K562 (cell line): Measurements from ENCODE around the gene ATXN7. TPM values are rescaled to one million over a fixed set of nuclear protein-coding genes. Genes with fewer than 3 reads are reported as not detected.

Experiments
- ATAC-seq: fragments of 200-7000 bp; cut with Tn5 transposase; 3 replicates; pipeline ENCODE4 v1.9.1; 2020; ENCODE audit warnings: moderate library complexity
- BruUV-seq: library from RNA; stranded (reverse); fragments of 400-500 nt; replicated peaks from 2 replicates; lab custom pipeline; 2021; lab: Mats Ljungman, UMichigan
- CTCF ChIA-PET: fragments of 300-600 bp; formaldehyde crosslinking; extraction: SDS; loops from one replicate; lab custom pipeline; 2021; ENCODE audit warnings: low intra/inter-chr PET ratio; lab: Yijun Ruan, JAX
- POLR2A ChIA-PET: fragments of 300-600, 350-650 bp; sonication (Branson Sonifier 250); formaldehyde crosslinking; extraction: SDS; loops from one replicate; lab custom pipeline; 2021; ENCODE audit warnings: antibody characterized with exemption, inconsistent platforms; lab: Yijun Ruan, JAX
- DNase-seq, 4 experiments: peaks; one replicate each; pipeline versions ENCODE4 v3.0.0 to v3.0.0-alpha.2; 2011 to 2018; ENCODE audit warnings: low spot score in 3 of 4, mixed read lengths in 3 of 4; ENCODE audit errors: extremely low read depth in 1 of 4
- FAIRE-seq: peaks from 2 replicates; lab custom pipeline; 2011; peaks lifted over from hg19 to GRCh38; lab: Jason Lieb, UNC
- H2AFZ ChIP-seq: 2 replicates; pipeline ENCODE4 v1.6.0; 2011; ENCODE audit warnings: low read depth, low read length, control low read depth, inconsistent platforms
- H3K27ac ChIP-seq: fragments of 200-600 bp; 3 replicates; pipeline ENCODE4 v1.8.0; 2011; ENCODE audit warnings: low read depth, mild to moderate bottlenecking, control low read depth, inconsistent platforms, low read length, moderate library complexity, mixed read lengths; ENCODE audit errors: extremely low read depth
- H3K27me3 ChIP-seq, 2 experiments: fragments of 300-600 bp in 1 of 2; 2 replicates in 1 of 2; 3 replicates in 1 of 2; pipeline versions ENCODE4 v1.6.0 to v1.8.0; 2011; ENCODE audit warnings: inconsistent platforms in 2 of 2, low read length in 2 of 2, mild to moderate bottlenecking in 1 of 2, mixed read lengths in 1 of 2, moderate library complexity in 1 of 2; ENCODE audit not compliant: control insufficient read depth in 2 of 2, insufficient read depth in 2 of 2
- H3K36me3 ChIP-seq: fragments of 300-600 bp; 3 replicates; pipeline ENCODE4 v1.8.0; 2011; ENCODE audit warnings: mild to moderate bottlenecking, low read length, inconsistent platforms; ENCODE audit not compliant: control insufficient read depth, insufficient read depth
- H3K4me1 ChIP-seq, 2 experiments: fragments of 200-600 bp in 1 of 2; replicated peaks in 1 of 2; 2 replicates in 1 of 2; 3 replicates in 1 of 2; pipeline versions ENCODE4 v1.5.1 to v1.8.0; 2011; ENCODE audit warnings: inconsistent platforms in 2 of 2, low read length in 2 of 2, mild to moderate bottlenecking in 1 of 2, mixed read lengths in 1 of 2, moderate library complexity in 1 of 2; ENCODE audit not compliant: control insufficient read depth in 2 of 2, insufficient read depth in 2 of 2
- H3K4me2 ChIP-seq: 2 replicates; pipeline ENCODE4 v1.6.1; 2011; ENCODE audit warnings: low read length, control low read depth, inconsistent platforms, mixed read lengths; ENCODE audit not compliant: insufficient read depth
- H3K4me3 ChIP-seq: fragments of 200-600 bp; sonication (generic), shearing (Covaris generic); 2 replicates; pipeline ENCODE4 v1.5.1; 2016; ENCODE audit warnings: control low read depth, inconsistent platforms
- H3K79me2 ChIP-seq: fragments of 200-600 bp; 3 replicates; pipeline ENCODE4 v1.8.0; 2011; ENCODE audit warnings: low read length, inconsistent platforms; ENCODE audit not compliant: control insufficient read depth, insufficient read depth
- H3K9ac ChIP-seq, 2 experiments: 2 replicates each; pipeline versions ENCODE4 v1.6.0 to v1.6.1; 2011; ENCODE audit warnings: low read depth in 2 of 2, low read length in 2 of 2, control low read depth in 1 of 2, inconsistent platforms in 1 of 2, mild to moderate bottlenecking in 1 of 2, mixed read lengths in 1 of 2; ENCODE audit not compliant: insufficient read depth in 1 of 2
- H3K9me1 ChIP-seq: one replicate; pipeline ENCODE4 v1.6.0; 2011; ENCODE audit warnings: inconsistent platforms, mild to moderate bottlenecking, low read length, moderate library complexity; ENCODE audit not compliant: control insufficient read depth, insufficient read depth
- H3K9me3 ChIP-seq: replicated peaks from 2 replicates; pipeline ENCODE4 v1.5.1; 2011; ENCODE audit warnings: low read depth, low read length, inconsistent platforms; ENCODE audit not compliant: control insufficient read depth, insufficient read depth
- H4K20me1 ChIP-seq: replicated peaks from 2 replicates; pipeline ENCODE4 v1.6.1; 2011; ENCODE audit warnings: low read length, inconsistent platforms, mixed read lengths; ENCODE audit not compliant: control insufficient read depth, insufficient read depth
- KAT2B ChIP-seq: IDR thresholded peaks from one replicate; pipeline ENCODE4 v1.6.1; 2012; ENCODE audit warnings: low read depth, mild to moderate bottlenecking, control low read depth, inconsistent platforms, low read length, moderate library complexity
- ZC3H4 ChIP-seq: sonication (generic); formaldehyde crosslinking; IDR thresholded peaks from 2 replicates; pipeline ENCODE4 v1.9.0; 2021; ENCODE audit warnings: missing genetic modification reagents, borderline replicate concordance
- WGBS: fragments of 100-300 bp; shearing (Covaris generic); methylation state at CpG from one replicate; pipeline ENCODE4 v1.1.6; 2016; ENCODE audit warnings: low coverage, mixed read lengths; ENCODE audit not compliant: insufficient coverage; ENCODE audit errors: missing lambda C conversion rate; 5-methylcytosine and 5-hydroxymethylcytosine counted together
- in situ Hi-C: fragments of 300-500 bp; cut with MboI; formaldehyde crosslinking; loops from 4 replicates; pipeline ENCODE4 v1.15.0; 2018; ENCODE audit warnings: inconsistent platforms, mixed read lengths
- intact Hi-C: fragments of 100-400 bp; cut with micrococcal nuclease; formaldehyde crosslinking; loops from 2 replicates; pipeline ENCODE4 v1.14.2; 2022
- polyA plus RNA-seq, 8 experiments: library from polyadenylated mRNA; depleted of rRNA in 4 of 8; stranded (reverse) in 5 of 8; unstranded in 3 of 8; fragments of >200 nt; fragmentation: Nextera tagmentation in 2 of 8; fragmentation: Illumina TruSeq in 1 of 8; extraction: Ambion mirVana in 2 of 8; extraction: Trizol in 1 of 8; gene quantifications; 2 replicates each; pipeline versions ENCODE4 v1.2.1 to v1.2.3, GENCODE V29; 2011 to 2014; ENCODE audit warnings: inconsistent platforms in 1 of 8, missing spikeins in 1 of 8
- total RNA-seq, 7 experiments: library from RNA; depleted of rRNA in 6 of 7; stranded (reverse); fragments of >200 nt in 6 of 7; fragmentation: Illumina TruSeq in 2 of 7; extraction: Trizol in 2 of 7; gene quantifications; 2 replicates each; pipeline versions ENCODE4 v1.2.1 to v1.2.3, GENCODE V29; 2011 to 2021; ENCODE audit warnings: low replicate concordance in 1 of 7
- TF ChIP-seq, protein P1 (sequence below), 3 experiments: fragments of 200-800 bp in 1 of 3; fragments of 250-450 bp in 1 of 3; fragments of 450-650 bp in 1 of 3; sonication (Bioruptor Pico) in 1 of 3; sonication (Bioruptor generic) in 1 of 3; formaldehyde crosslinking in 1 of 3; IDR thresholded peaks; 2 replicates each; pipeline versions ENCODE4 v1.6.1 to v1.8.0; 2016 to 2022; ENCODE audit warnings: mild to moderate bottlenecking in 2 of 3, missing genetic modification characterization in 2 of 3, missing compliant biosample characterization in 1 of 3, moderate library complexity in 1 of 3

ATXN7 gene
- total and polyA plus RNA-seq, 9 of the 15 experiments (the other 6 are each of a cell fraction or from before 2014, with no cell fraction given) = 0.41 to 9.2 (median 6.7) TPM

DNA sequence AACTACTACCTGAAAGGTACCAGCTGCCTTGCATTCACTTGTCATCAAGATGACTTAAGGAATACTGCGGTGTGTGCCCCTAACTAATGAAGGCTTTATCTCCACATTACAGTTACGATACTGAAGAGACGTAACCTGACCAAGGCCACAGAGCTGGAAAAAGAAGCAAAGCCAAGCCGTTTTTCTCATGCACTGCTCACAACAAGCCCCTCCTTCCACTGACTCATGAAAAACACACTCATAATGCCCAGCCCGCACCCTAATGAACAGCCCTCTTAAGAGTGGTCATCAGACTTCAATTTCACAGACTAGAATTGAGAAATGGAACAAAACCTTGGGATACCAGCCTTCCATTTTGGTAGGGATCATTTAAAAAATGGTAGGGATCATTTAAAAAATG lies 148.0 kb downstream of the ATXN7 start:
- peaks cover 0 to 20% of the 10 kb centered on the region in 2 experiments; a peak in 4 of 5 replicates for H3K4me1 ChIP-seq
- peak; percentile 53 for ATAC-seq
- H3K4me3 ChIP-seq = no peak overlapping the region
- 0 out of 2 replicates have a peak, but pooled peaks cover 4% of the 10 kb centered on the region for H4K20me1 ChIP-seq
- no peak overlapping the region; a peak in 1 of 4 replicates for H3K9ac ChIP-seq
- peak; percentile 6 for FAIRE-seq
- H3K36me3 ChIP-seq = peaks cover 96% of the 10 kb centered on the region
- in situ Hi-C loops = no loop called here
- TF ChIP-seq KAT2B (no peak), ZC3H4 (CRISPR knock-in tag) (no peak)
- TF ChIP-seq, protein P1, sequence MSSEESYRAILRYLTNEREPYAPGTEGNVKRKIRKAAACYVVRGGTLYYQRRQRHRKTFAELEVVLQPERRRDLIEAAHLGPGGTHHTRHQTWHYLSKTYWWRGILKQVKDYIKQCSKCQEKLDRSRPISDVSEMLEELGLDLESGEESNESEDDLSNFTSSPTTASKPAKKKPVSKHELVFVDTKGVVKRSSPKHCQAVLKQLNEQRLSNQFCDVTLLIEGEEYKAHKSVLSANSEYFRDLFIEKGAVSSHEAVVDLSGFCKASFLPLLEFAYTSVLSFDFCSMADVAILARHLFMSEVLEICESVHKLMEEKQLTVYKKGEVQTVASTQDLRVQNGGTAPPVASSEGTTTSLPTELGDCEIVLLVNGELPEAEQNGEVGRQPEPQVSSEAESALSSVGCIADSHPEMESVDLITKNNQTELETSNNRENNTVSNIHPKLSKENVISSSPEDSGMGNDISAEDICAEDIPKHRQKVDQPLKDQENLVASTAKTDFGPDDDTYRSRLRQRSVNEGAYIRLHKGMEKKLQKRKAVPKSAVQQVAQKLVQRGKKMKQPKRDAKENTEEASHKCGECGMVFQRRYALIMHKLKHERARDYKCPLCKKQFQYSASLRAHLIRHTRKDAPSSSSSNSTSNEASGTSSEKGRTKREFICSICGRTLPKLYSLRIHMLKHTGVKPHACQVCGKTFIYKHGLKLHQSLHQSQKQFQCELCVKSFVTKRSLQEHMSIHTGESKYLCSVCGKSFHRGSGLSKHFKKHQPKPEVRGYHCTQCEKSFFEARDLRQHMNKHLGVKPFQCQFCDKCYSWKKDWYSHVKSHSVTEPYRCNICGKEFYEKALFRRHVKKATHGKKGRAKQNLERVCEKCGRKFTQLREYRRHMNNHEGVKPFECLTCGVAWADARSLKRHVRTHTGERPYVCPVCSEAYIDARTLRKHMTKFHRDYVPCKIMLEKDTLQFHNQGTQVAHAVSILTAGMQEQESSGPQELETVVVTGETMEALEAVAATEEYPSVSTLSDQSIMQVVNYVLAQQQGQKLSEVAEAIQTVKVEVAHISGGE (CRISPR knock-in tag; IDR thresholded peaks at IDR 0.05) = peak in 1 of 3 experiments; percentile 78; a peak in 1 of 6 replicates
- TF ChIP-seq, all 486 proteins: peak for 1
- 68% methylated on average over 5 of the region's 5 CpGs for WGBS
- ChIA-PET POLR2A (no interaction called here), CTCF (no interaction called here)
- H3K79me2 ChIP-seq = peaks cover 40% of the 10 kb centered on the region
- H3K9me3 ChIP-seq = no peaks in the 10 kb centered on the region
- intact Hi-C loops = loop anchor here (10.0 kb wide), 1 partner anchor 167 kb away; no protein-coding TSS in a partner anchor
- no peaks in the 10 kb centered on the region for H3K9me1 ChIP-seq
- H2AFZ ChIP-seq = no peak overlapping the region
- DNase-seq = peak in 2 of 4 experiments; percentile 12 to 27
- H3K4me2 ChIP-seq = 0 out of 2 replicates have a peak overlapping the region, but pooled peaks have one; percentile 18
- no peaks in the 10 kb centered on the region for H3K27me3 ChIP-seq
- peak overlapping the region; percentile 40; the same call in 1 of the 3 replicates for H3K27ac ChIP-seq
- no TSS peak for BruUV-seq
